Chondrocyte (in vitro differentiated cells): Measurements from ENCODE around the gene GZMM. TPM values are rescaled to one million over a fixed set of nuclear protein-coding genes. Genes with fewer than 3 reads are reported as not detected.

Experiments used
- DNase-seq: peaks from one replicate; pipeline ENCODE4 v3.0.0; 2021; ENCODE audit warnings: mixed read lengths, low spot score
- H3K27ac Mint-ChIP-seq: one replicate; pipeline ENCODE4 v1.8.0; 2021; ENCODE audit warnings: mild to moderate bottlenecking, moderate library complexity, mixed read lengths; ENCODE audit not compliant: unreplicated experiment
- H3K27me3 Mint-ChIP-seq: 2 replicates; pipeline ENCODE4 v1.8.0; 2021; ENCODE audit warnings: low read depth, mixed read lengths
- H3K36me3 Mint-ChIP-seq: 2 replicates; pipeline ENCODE4 v1.8.0; 2021; ENCODE audit warnings: low read depth, mixed read lengths
- H3K4me1 Mint-ChIP-seq: 2 replicates; pipeline ENCODE4 v1.8.0; 2021; ENCODE audit warnings: low read depth, mild to moderate bottlenecking, mixed read lengths
- H3K4me3 Mint-ChIP-seq: one replicate; pipeline ENCODE4 v1.8.0; 2021; ENCODE audit warnings: mild to moderate bottlenecking, moderate library complexity, mixed read lengths; ENCODE audit not compliant: unreplicated experiment
- H3K9me3 Mint-ChIP-seq: 2 replicates; pipeline ENCODE4 v1.8.0; 2021; ENCODE audit warnings: low read depth, mixed read lengths
- total RNA-seq: library from RNA; stranded (reverse); gene quantifications from 3 replicates; pipeline ENCODE4 v1.2.1, GENCODE V29; 2021
- TF ChIP-seq, protein P1 (sequence below): fragments of 200-600 bp; sonication (generic); IDR thresholded peaks from 2 replicates; pipeline ENCODE4 v1.5.0; 2021; ENCODE audit warnings: antibody characterized with exemption, mild to moderate bottlenecking, moderate library complexity

GZMM gene
- total RNA-seq, 1 donor from 2014 or later: not detected

DNA sequence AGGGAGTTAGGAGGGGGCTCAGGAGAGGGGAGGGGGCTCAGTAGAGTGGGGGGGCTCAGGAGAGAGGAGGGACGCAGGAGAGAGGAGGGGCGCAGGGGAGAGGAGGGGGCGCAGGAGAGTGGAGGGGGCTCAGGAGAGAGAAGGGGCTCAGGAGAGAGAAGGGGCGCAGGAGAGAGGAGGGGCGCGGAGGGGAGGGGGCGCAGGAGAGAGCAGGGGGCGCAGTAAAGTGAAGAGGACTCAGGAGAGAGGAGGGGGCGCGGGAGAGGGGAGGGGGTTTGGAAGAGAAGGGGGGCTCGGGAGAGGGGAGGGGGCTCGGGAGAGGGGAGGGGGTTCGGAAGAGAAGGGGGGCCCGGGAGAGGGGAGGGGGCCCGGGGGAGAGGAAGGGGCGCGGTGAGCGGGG is 46.9 kb upstream of the GZMM start:
- Mint-ChIP-seq H3K9me3 (no peaks in the 10 kb centered on the region), H3K36me3 (peaks cover 2% of the 10 kb centered on the region), H3K4me3 (no peak overlapping the region), H3K27ac (no peak overlapping the region), H3K4me1 (peaks cover 5% of the 10 kb centered on the region), H3K27me3 (peaks cover 15% of the 10 kb centered on the region)
- TF ChIP-seq, protein P1, sequence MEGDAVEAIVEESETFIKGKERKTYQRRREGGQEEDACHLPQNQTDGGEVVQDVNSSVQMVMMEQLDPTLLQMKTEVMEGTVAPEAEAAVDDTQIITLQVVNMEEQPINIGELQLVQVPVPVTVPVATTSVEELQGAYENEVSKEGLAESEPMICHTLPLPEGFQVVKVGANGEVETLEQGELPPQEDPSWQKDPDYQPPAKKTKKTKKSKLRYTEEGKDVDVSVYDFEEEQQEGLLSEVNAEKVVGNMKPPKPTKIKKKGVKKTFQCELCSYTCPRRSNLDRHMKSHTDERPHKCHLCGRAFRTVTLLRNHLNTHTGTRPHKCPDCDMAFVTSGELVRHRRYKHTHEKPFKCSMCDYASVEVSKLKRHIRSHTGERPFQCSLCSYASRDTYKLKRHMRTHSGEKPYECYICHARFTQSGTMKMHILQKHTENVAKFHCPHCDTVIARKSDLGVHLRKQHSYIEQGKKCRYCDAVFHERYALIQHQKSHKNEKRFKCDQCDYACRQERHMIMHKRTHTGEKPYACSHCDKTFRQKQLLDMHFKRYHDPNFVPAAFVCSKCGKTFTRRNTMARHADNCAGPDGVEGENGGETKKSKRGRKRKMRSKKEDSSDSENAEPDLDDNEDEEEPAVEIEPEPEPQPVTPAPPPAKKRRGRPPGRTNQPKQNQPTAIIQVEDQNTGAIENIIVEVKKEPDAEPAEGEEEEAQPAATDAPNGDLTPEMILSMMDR: no peak
- no peak for DNase-seq

DNA sequence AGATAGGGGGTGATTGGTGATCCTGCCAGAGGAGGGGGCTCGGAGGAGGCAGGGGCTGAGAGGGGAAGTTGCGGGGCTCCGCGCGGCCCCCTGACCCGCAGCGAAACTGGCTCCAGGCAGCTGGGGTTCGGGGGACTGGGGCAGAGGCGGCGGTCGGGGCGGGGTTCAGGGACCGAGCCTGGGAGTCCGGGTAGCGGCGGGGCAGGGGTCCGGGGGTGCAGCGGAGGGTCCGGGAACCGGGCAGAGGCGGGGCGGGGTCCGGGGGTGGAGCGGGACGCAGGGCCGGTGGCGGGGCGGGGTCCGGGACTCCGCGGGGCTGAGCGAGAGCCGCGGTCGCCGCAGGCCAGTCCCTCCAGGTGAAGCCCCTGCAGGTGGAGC is 46.4 kb upstream of the GZMM start:
- no peak for DNase-seq
- peaks cover 2% of the 10 kb centered on the region for H3K36me3 Mint-ChIP-seq
- no peak overlapping the region for H3K4me3 Mint-ChIP-seq
- TF ChIP-seq, protein P1: no peak
- no peaks in the 10 kb centered on the region for H3K9me3 Mint-ChIP-seq
- peaks cover 5% of the 10 kb centered on the region for H3K4me1 Mint-ChIP-seq
- H3K27ac Mint-ChIP-seq: no peak overlapping the region
- peaks cover 15% of the 10 kb centered on the region for H3K27me3 Mint-ChIP-seq

DNA sequence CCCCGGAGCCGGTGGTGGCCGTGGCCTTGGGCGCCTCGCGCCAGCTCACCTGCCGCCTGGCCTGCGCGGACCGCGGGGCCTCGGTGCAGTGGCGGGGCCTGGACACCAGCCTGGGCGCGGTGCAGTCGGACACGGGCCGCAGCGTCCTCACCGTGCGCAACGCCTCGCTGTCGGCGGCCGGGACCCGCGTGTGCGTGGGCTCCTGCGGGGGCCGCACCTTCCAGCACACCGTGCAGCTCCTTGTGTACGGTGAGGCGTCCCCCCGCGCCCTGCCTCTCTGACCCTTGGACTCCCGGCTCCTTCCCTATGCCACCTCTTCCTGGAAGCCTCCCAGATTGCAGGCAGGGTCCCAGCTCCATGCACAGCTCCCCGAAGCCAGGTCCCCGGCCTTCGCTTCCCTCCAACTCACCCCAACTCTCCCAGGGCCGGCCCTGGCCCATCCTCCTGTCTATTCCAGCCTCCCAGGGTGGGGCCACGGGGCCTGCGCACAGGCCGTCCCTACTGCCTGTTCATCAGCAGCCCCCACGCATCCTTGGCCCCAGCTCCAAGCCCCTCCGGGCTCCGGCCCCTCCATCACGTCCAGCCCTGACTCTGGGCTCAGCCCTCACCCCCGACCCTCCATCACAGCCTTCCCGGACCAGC is 45.9 kb upstream of the GZMM start:
- DNase-seq: no peak
- Mint-ChIP-seq H3K9me3 (no peaks in the 10 kb centered on the region), H3K36me3 (peaks cover 2% of the 10 kb centered on the region), H3K4me1 (peaks cover 5% of the 10 kb centered on the region), H3K4me3 (no peak overlapping the region), H3K27ac (no peak overlapping the region), H3K27me3 (peaks cover 15% of the 10 kb centered on the region)
- TF ChIP-seq, protein P1: no peak

DNA sequence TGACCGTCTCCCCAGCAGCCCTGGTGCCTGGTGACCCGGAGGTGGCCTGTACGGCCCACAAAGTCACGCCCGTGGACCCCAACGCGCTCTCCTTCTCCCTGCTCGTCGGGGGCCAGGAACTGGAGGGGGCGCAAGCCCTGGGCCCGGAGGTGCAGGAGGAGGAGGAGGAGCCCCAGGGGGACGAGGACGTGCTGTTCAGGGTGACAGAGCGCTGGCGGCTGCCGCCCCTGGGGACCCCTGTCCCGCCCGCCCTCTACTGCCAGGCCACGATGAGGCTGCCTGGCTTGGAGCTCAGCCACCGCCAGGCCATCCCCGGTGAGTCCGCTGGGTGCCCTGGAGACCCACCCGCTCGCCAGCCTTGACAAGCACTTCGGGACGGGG is 45.4 kb upstream of the GZMM start:
- Mint-ChIP-seq H3K27me3 (peaks cover 15% of the 10 kb centered on the region), H3K36me3 (peaks cover 2% of the 10 kb centered on the region), H3K9me3 (no peaks in the 10 kb centered on the region), H3K4me1 (peaks cover 5% of the 10 kb centered on the region), H3K27ac (no peak overlapping the region), H3K4me3 (no peak overlapping the region)
- TF ChIP-seq, protein P1: no peak
- DNase-seq: no peak

DNA sequence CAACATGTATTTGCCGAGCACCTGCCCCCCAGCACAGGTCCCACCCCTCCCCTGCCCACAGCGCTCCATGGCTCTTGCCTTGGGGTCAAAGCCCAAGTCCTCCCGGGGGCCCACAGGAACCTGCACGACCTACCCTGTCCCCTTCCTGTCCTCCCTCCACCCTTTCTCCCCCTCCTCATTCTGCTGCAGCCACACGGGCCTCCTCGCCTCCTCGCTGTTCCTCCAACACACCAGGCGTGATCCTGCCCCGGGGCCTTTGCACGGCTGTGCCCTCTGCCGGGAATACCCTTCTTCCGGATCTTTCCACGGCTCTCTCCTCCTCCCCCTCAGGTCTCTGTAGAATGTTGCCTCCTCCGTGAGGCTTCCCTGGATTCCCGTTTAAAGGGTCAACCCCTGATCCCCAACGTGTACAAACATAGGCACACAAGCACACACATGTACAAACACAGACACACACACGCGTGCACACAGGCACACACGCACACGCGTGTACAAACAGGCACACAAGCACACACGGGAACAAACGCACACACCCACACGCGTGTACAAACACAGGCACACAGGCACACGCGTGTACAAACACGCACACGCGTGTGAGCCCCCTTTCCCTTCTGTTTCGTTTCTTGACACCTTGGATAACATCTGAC is 44.8 kb upstream of the GZMM start:
- Mint-ChIP-seq H3K4me3 (no peak overlapping the region), H3K36me3 (peaks cover 2% of the 10 kb centered on the region), H3K27me3 (peaks cover 15% of the 10 kb centered on the region), H3K9me3 (no peaks in the 10 kb centered on the region), H3K27ac (no peak overlapping the region), H3K4me1 (peaks cover 3% of the 10 kb centered on the region)
- TF ChIP-seq, protein P1: no peak
- DNase-seq: no peak
